DOHH2 (cell line): Measurements from ENCODE around the gene KIF26A.

ENCODE experiments used
- CTCF ChIP-seq: fragments of 200-600 bp; sonication (generic); IDR thresholded peaks from one replicate; pipeline ENCODE4 v1.5.1; 2014; ENCODE audit warnings: antibody characterized with exemption, mild to moderate bottlenecking, low read depth, low read length; ENCODE audit not compliant: poor library complexity, severe bottlenecking
- EZH2phosphoT487 ChIP-seq: fragments of 200-600 bp; sonication (generic); IDR thresholded peaks from 2 replicates; pipeline ENCODE4 v1.6.1; 2017; ENCODE audit warnings: borderline replicate concordance, mild to moderate bottlenecking, antibody characterized with exemption, low read length, moderate library complexity, mixed read lengths

GRCh38 chr14:104100171-104101085 is 38.0 kb upstream of the KIF26A start:
- TF ChIP-seq CTCF (no peak), EZH2phosphoT487 (no peak)
